Suppressor macrophage (primary cell): Measurements from ENCODE around the gene MFGE8.

ENCODE experiments used
- DNase-seq, 4 experiments: peaks; one replicate each; pipeline ENCODE4 v3.0.0-alpha.2; 2020 to 2022

The MFGE8 gene

GRCh38 chr15:88897456-88898194 lies 15.6 kb downstream of the MFGE8 start:
- peak; percentile 71 to 85 (median 80) for DNase-seq

DNA sequence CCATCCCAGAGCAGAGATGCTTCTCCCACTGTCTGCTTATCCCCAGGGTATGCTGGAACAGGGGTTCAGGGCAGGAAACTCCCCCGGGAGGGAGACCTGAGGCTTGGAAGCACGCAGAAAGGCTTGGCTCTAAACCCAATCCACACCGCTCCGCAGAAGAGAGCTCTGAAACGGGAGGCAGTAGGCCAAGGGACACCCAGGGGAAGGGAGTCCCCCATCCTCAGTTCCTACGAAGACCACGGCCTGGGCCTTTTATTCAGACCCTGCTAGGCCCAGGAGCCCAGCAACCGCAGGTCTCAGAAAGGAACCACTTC lies 16.1 kb downstream of the MFGE8 start:
- no peak for DNase-seq

DNA sequence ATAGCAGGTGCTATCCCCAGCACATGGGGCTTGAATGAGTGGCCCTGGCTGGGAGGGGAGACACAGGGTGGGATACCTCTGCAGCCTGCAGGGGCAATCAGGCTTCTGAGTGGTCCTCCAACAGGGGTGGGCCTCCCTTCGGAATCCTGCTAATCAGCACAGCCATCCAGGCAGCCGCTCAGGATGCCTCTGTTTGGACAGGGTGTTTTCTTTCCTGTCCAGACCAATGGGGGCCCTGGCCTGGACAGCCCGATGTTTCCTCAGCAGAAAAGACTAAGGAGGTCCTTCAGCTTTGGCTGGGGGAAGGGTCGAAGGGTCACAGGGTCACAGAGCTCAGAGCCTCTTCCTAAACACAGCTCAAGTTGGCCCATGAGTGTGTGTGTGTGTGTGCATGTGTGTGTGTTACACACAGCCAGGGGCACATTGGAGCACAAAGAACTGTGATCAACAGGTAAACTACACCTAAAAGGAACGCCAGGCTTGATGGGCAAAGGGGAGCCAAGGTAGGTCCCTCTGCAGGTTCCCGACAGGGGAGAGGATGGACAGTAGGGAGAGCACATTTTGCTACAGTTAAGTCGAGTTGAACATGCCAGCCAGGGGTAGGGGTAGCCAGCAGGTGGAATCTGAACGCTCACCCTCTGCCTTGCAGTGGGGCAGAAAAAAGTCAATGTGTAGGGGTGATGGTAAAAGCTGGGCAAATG lies 16.7 kb downstream of the MFGE8 start:
- DNase-seq: no peak

GRCh38 chr15:88894819-88895767 lies 18.1 kb downstream of the MFGE8 start, which contains the start of gene HAPLN3:
Gene HAPLN3 (minus strand): TSS chr15:88895544. CDS start chr15:88887298, 8,246 bp downstream.
- peak; percentile 11 to 54 (median 32) for DNase-seq

DNA sequence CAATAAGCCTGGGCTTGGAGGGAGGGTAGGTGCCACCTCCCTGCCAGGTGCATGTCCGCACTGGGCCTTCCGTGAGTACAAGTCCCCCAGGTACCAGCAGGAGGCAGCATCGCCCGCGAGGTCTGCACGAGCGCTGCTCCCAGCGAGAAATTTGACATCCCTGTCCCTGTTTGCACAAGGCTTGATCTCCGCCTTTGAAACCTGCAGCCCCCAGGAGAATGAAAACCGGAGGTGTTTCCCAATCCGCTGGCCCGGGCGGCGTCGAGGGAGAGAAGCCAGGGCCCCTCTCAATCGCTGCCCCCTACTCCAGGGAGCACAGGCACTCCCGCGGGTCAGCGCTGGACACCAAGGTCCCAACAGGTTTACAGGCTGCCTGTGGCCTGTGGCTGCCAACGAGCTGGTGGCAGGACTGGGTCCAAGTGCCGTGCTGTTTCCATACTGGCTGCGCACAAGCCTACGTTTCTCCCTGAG lies 18.8 kb downstream of the MFGE8 start:
- DNase-seq: peak in 3 of 4 experiments; percentile 8 to 60 (median 35)

- no peak for DNase-seq
These were observed 21.5 kb downstream of the MFGE8 start for GRCh38 chr15:88891540-88892254.

DNA sequence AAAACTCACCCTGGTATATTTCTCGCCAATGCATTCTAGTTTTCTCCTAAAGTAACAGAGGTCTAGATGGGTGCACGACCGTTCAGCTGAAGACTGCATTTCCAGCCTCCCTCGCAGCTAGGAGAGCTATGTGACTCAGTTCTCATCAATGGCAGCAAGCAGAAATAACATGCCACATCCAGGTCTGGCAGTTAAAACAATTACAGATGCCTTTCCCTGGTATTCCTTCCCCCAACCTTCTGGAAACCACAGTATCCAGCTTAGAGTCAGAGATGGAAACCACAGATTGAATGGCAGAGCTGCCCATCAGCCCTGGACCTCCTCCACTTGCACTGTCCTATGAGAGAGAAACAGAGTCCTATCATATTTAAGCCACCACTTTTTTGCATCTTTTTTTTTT lies 22.7 kb downstream of the MFGE8 start:
- DNase-seq: no peak

- DNase-seq: no peak
These were observed 24.5 kb downstream of the MFGE8 start for GRCh38 chr15:88888719-88889118.

DNA sequence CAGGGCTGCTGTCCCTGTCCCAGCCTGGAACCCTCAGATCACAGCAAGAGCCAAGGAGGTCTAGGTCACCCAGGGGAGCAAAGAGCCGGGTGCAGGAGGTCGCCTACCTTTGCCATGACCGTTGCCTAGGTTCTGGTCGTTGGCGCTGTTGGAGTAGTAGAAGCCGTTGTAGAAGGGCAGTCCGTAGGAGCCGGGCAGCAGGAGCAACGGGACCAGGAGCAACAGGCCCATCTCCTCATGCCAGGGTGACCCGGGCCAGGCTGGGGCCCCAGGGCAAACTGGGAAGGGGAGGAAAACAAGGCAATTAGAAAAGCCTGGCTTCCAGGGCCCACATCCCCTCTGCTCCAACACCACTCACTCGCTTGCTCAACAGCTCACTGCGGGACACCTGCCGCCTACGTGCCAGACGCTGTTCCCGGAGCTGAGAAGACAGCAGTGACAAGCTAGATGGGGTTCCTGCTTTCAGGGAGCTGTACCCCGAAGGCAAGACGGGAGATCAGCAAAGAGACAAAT lies 26.1 kb downstream of the MFGE8 start:
- no peak for DNase-seq

DNA sequence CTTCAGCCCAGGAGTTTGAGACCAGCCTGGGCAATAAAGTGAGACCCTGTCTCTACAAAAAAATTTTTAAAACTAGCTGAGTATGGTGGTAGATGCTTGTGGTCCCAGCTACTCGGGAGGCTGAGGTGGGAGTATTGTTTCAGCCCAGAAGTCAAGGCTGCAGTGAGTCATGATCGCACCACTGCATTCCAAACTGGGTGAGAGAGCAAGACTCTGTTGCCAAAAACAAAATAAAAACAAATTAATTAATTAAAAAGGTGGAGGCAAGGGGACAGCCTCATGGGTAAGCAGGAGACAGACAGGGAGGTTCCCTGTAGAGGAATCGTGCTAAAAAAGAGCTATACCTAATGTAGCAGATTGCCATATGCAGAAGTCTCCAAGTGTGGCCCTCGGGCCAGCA lies 30.4 kb downstream of the MFGE8 start:
- DNase-seq: no peak

DNA sequence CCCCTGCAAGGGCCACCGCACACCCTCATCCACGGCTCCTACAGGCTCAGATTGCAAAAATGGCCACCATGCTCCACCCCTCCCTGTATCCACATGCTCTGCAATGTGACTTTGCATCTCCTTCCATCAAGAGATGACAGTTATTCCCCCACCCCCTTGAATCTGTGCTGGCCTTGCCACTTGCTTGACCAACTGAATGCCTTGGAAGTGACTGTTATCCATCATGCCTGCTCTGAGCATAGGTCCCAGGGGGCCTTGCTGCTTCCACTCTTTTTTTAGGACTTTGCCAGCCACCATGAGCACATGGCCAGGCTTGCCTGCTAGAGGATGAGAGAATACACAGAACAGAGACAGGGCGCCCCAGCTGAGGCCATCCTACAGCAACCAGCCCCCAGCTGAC lies 31.4 kb downstream of the MFGE8 start:
- no peak for DNase-seq

DNA sequence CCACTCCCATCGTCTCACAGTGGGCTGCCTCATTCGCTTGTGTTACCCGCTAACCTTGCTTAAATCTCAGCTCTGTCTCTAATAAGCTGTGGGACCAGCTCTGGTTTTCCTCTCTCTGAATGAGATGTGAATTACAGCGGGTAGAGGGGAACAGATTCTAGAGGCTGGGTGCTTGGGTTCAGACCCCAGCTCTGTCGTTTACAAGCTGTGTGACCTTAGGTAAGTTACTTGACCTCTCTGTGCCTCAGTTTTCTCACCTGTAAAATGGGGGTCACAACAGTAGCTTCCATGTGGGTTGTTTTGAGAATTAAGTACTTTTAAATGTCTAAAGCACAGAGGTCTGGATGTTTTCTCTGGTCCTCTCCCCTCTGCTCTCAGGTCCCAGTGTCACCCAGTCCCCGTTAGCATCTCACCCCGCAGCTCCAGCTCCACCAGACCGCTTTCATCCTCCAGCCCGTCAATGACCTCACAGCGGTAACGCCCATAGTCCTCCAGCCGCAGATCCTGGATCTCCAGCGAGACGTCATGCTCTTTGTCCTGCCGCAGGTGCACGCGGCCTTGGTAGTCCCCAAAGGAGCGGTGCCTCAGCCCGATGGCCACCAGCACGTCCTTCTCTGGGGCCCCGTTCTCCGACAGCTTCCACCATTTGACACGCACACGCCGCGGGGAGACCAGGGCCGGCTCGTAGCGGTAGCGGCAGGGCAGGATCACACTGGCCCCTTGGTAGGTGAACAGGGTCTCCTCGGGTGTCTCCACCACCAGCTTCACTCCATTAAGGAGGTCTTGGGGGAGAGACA lies 32.0 kb downstream of the MFGE8 start:
- no peak for DNase-seq

DNA sequence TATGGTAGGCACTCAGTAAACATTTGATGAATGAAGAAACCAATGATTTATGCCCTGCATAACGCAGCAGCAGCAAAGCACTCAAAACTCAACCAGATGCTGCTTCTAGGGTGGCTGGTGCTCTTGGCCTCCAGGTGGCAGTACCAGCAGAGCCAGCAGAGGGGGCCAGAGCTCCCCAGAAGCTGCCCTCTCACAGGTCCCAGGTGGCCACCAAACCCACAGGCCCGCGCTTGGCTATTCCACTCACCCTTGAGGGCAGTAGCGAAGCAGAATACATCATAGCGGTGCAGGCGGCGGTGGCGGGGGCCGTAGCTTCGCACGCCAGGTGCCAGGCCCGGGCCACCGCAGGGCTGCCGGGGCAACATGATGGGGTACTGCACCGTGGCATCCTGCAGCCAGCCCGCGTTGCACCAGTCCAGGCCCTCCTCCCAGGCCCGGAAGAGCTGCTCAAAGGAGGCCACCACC lies 34.4 kb downstream of the MFGE8 start:
- peak; percentile 34 to 67 (median 40) for DNase-seq

- no peak for DNase-seq
These were observed 35.3 kb downstream of the MFGE8 start for GRCh38 chr15:88877906-88878305.

- no peak for DNase-seq
These were observed 35.8 kb downstream of the MFGE8 start for GRCh38 chr15:88877415-88877814.

DNA sequence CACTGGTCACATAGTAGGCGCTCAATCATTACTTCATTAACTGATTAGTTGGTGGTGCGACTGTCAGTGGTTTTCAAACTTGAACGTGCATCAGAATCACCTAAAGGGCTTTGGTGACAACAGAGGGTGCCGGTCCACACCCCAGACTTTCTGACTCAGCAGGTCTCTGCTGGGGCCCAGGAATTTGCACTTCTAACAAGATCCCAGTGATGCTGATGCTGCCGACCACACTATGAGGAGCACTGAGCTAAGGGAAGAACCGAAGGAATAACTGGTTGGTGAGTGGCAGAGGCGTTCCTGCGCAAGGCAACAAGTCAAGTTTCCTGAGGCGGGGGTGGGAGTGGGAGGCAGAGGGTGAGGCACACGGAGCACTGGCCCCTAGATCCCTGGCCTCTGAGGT lies 36.6 kb downstream of the MFGE8 start:
- no peak for DNase-seq

GRCh38 chr15:88874684-88875083 lies 38.5 kb downstream of the MFGE8 start:
- DNase-seq: no peak

GRCh38 chr15:88874275-88874674 lies 38.9 kb downstream of the MFGE8 start:
- no peak for DNase-seq

DNA sequence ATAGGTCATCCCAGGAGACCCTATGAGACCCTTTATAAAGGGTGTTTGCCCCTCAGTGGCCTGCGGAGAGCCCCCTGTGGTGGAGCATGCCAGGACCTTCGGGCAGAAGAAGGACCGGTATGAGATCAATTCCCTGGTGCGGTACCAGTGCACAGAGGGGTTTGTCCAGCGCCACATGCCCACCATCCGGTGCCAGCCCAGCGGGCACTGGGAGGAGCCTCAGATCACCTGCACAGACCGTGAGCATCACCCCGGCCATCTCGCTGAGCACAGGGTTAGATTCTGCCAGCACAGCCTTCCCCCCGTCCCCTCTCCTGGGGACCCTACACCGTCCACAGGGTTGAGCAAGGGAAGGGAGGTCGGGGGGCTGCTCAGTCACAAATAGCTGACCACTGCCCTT lies 39.4 kb downstream of the MFGE8 start:
- DNase-seq: no peak

DNA sequence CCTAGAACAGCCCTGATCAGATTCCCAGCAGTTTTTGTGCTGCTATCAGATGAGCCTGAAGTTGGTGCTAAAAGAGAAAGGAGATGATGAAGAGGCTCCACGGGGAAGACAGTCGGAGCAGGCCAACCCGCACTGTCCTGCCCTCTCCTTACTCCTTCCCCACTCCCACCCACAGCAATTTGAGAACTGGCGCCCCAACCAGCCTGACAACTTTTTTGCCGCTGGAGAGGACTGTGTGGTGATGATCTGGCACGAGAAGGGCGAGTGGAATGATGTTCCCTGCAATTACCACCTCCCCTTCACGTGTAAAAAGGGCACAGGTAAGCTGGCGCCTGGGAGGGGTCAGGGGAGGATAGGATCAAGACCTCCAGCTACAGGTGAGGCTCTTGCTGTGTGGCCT lies 40.5 kb downstream of the MFGE8 start:
- no peak for DNase-seq

DNA sequence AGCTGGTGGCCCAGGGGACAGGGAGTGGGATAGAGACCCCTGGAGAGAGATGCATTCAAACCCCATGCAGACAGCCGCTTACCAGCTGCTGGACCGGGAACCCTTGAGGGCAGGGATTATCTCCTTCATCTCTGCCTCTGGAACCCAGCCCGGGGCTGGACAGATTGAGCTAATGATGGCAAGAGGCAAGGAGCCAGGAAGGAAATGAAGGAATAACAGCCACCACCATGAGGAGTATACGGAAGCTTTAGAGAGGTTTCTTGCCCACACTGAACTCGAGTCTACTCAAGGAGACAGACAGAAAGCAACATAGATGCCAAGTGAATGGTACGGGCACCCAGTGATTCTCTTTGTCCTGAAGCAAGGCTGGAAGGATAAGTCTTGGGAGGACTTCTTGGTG lies 41.1 kb downstream of the MFGE8 start:
- DNase-seq: no peak
